Immature natural killer cell (primary cell): ENCODE results near the gene MRPL11. TPM values are rescaled to one million over a fixed set of nuclear protein-coding genes. Genes with fewer than 3 reads are reported as not detected.
"Not testable (repeated sequence)": the region's sequence is repeated elsewhere in the genome, so short reads cannot be mapped to it uniquely, and the experiment has no call there.

ENCODE experiments used
- DNase-seq, 3 donors: peaks; one replicate each; pipeline ENCODE4 v3.0.0; 2022; ENCODE audit warnings: mixed read lengths in 1 of 3
- H3K27ac Mint-ChIP-seq, 6 donors: one replicate each; pipeline ENCODE4 v1.8.0; 2020; ENCODE audit warnings: mixed read lengths in 6 of 6, mild to moderate bottlenecking in 5 of 6, inconsistent platforms in 4 of 6, moderate library complexity in 3 of 6
- H3K27me3 Mint-ChIP-seq, 3 donors: one replicate each; pipeline ENCODE4 v1.8.0; 2020 to 2021; ENCODE audit warnings: low read depth in 3 of 3, mild to moderate bottlenecking in 3 of 3, mixed read lengths in 3 of 3, moderate library complexity in 3 of 3, inconsistent platforms in 1 of 3
- H3K36me3 Mint-ChIP-seq, 3 donors: one replicate each; pipeline ENCODE4 v1.8.0; 2020; ENCODE audit warnings: mixed read lengths in 3 of 3, inconsistent platforms in 2 of 3, mild to moderate bottlenecking in 2 of 3
- H3K4me1 Mint-ChIP-seq, 2 donors: one replicate each; pipeline ENCODE4 v1.8.0; 2020; ENCODE audit warnings: inconsistent platforms in 2 of 2, mild to moderate bottlenecking in 2 of 2, mixed read lengths in 2 of 2, moderate library complexity in 1 of 2
- H3K4me3 Mint-ChIP-seq, 5 donors: one replicate each; pipeline ENCODE4 v1.8.0; 2020; ENCODE audit warnings: mild to moderate bottlenecking in 5 of 5, mixed read lengths in 5 of 5, inconsistent platforms in 3 of 5, moderate library complexity in 3 of 5
- H3K9me3 Mint-ChIP-seq, 6 donors: one replicate each; pipeline ENCODE4 v1.8.0; 2020; ENCODE audit warnings: mild to moderate bottlenecking in 6 of 6, mixed read lengths in 6 of 6, inconsistent platforms in 4 of 6, moderate library complexity in 3 of 6
- polyA plus RNA-seq, 3 donors: library from polyadenylated mRNA; unstranded; fragments of 300-500 nt; fragmentation: Illumina TruSeq; gene quantifications; one replicate each; pipeline ENCODE4 v1.2.3, GENCODE V29; 2021

Gene MRPL11
- polyA plus RNA-seq, 3 donors from 2014 or later: 53.6 to 118 (median 88.6) TPM

DNA sequence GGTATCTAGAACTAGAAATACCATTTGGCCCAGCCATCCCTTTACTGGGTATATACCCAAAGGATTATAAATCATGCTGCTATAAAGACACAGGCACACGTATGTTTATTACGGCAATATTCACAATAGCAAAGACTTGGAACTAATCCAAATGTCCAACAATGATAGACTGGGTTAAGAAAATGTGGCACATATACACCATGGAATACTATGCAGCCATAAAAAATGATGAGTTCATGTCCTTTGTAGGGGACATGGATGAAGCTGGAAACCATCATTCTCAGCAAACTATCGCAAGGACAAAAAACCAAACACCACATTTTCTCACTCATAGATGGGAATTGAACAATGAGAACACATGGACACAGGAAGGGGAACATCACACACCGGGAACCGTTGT is 25.5 kb upstream of the MRPL11 start:
- peaks cover 19 to 23% of the 10 kb centered on the region in 2 donors for H3K4me1 Mint-ChIP-seq
- not testable (repeated sequence) for H3K9me3 Mint-ChIP-seq, H3K36me3 Mint-ChIP-seq, H3K4me3 Mint-ChIP-seq, DNase-seq, H3K27ac Mint-ChIP-seq
- peaks cover 2 to 11% (median 9%) of the 10 kb centered on the region in 3 donors for H3K27me3 Mint-ChIP-seq

DNA sequence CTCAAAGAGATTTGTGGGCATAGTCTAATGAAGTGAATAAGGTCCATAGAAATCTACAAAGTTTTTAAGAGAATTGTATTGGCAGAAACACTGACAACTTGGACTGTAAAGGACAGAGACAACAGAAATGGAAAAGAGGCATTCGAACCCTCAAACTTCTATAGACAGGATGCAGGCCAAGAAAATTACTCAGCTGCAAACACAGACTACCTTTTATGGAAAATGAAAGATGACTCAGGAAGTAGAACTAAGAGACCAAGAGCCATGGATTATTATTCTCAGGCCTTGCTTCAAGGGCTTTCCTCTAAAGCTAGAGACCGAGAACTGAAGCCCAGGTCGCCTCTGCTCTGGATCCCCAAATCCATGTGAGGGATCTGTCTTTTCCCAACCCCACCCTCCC is 24.3 kb upstream of the MRPL11 start:
- no peaks in the 10 kb centered on the region for H3K9me3 Mint-ChIP-seq
- no peaks in the 10 kb centered on the region for H3K36me3 Mint-ChIP-seq

DNA sequence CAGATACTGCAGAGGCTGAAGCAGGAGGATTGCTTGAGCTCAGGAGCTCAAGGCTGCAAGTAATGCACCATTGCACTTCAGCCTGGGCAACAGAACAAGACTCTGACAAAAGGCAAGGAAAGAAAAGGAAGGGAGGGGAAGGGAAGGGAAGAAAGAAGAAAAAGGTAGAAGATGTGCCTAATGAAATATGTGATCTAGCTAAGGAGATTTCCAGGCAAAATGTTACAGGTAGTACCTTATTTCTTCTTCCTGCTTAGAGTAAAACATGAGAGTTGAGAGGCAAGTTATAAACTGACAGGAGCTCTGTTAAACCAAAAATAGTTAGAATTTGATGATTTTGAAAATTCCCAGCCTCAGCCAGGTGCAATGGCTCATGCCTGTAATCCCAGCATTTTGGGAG is 23.4 kb upstream of the MRPL11 start:
- DNase-seq: no peak
- Mint-ChIP-seq H3K9me3 (no peaks in the 10 kb centered on the region), H3K27me3 (peaks cover 2 to 11% (median 6%) of the 10 kb centered on the region in 3 donors), H3K27ac (no peak overlapping the region), H3K36me3 (no peaks in the 10 kb centered on the region), H3K4me1 (peaks cover 9 to 10% of the 10 kb centered on the region in 2 donors), H3K4me3 (no peak overlapping the region)

More for the DNA sequence above, 24.3 kb upstream of the MRPL11 start:
- H3K4me1 Mint-ChIP-seq: peaks cover 14 to 15% of the 10 kb centered on the region in 2 donors
- H3K27me3 Mint-ChIP-seq: peaks cover 2 to 11% (median 9%) of the 10 kb centered on the region in 3 donors
- H3K4me3 Mint-ChIP-seq: no peak overlapping the region
- no peak for DNase-seq
- H3K27ac Mint-ChIP-seq: no peak overlapping the region

DNA sequence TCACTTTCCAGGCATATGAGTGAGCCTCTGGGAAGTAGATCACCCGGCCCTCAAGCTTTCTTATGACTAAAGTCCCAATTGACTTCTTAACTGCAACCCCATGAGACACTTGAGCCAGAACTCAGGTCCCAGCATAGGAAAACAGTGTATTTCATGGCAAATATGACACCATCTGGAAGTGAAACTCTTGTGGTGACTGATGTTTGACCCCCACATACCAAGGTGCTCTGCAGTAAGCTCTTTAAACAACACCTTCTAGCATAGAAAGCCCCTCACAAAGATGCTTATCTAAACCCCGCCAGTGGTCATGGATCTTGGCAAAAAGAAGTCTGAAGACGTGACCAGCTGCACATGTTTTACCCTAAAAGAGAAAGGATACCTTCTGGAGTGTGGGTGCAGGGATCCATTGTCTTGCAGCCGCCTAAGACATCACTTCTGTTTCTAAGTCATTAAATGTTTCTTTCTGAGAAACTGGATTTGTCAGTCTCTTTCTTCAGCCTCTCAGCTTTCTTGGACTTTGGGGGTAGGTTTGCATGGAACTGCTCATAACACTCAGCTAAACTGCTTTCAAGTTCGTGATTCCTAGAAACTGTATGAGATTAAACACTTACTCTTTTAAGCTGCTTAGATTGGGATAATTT is 20.6 kb upstream of the MRPL11 start:
- no peak overlapping the region for H3K27ac Mint-ChIP-seq
- DNase-seq: no peak

DNA sequence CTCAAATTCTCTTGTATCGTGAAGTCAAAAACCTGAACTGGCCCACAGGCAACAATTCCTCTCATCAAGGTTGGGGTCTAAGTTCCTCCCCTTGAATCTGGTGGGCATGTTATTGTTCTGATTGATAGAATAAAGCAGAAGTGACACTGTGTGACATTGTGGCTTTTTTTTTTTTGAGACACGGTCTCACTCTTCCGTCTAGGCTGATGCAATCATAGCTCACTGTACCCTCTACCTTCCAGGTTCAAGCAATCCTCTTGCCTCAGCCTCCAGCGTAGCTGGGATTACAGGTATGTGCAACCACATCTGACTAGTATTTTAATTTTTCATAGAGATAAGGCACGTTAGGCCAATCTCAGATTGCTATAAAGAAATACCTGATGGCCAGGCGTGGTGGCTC is 19.2 kb upstream of the MRPL11 start:
- H3K27ac Mint-ChIP-seq: no peak overlapping the region
- no peaks in the 10 kb centered on the region for H3K36me3 Mint-ChIP-seq
- H3K4me1 Mint-ChIP-seq: peaks cover 13 to 16% of the 10 kb centered on the region in 2 donors
- H3K9me3 Mint-ChIP-seq: no peaks in the 10 kb centered on the region
- no peak for DNase-seq
- H3K27me3 Mint-ChIP-seq: peaks cover 0 to 9% (median 5%) of the 10 kb centered on the region in 3 donors
- no peak overlapping the region for H3K4me3 Mint-ChIP-seq

More for the DNA sequence above, 20.6 kb upstream of the MRPL11 start:
- no peaks in the 10 kb centered on the region for H3K36me3 Mint-ChIP-seq
- H3K4me3 Mint-ChIP-seq: no peak overlapping the region
- peaks cover 0 to 9% (median 5%) of the 10 kb centered on the region in 3 donors for H3K27me3 Mint-ChIP-seq
- H3K9me3 Mint-ChIP-seq: no peaks in the 10 kb centered on the region
- peaks cover 7 to 10% of the 10 kb centered on the region in 2 donors for H3K4me1 Mint-ChIP-seq

DNA sequence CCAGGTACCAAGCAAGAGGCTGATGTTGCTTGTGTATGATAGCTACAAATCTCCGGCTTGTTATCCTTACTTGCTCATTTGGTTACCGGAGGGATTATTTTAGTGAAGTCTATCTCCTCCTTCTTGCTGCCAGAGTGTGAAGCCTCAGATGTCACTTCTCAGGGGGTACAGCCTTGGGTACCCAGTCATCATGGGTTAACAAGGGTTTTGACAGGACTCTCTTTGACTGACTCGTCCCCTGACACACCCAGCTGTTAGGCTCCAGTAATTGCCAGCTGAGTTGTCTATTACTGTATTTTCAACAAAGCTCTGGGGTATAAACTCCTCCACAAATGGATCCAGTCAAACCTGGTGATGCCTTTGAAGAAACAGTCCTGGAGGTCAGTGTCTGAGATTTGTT is 16.2 kb upstream of the MRPL11 start:
- no peak overlapping the region for H3K4me3 Mint-ChIP-seq
- peaks cover 0 to 15% (median 7%) of the 10 kb centered on the region in 3 donors for H3K27me3 Mint-ChIP-seq
- no peak for DNase-seq
- H3K9me3 Mint-ChIP-seq: no peaks in the 10 kb centered on the region
- peaks cover 13 to 16% of the 10 kb centered on the region in 2 donors for H3K4me1 Mint-ChIP-seq
- H3K27ac Mint-ChIP-seq: no peak overlapping the region
- H3K36me3 Mint-ChIP-seq: peaks cover 0 to 3% (median 0%) of the 10 kb centered on the region in 3 donors

DNA sequence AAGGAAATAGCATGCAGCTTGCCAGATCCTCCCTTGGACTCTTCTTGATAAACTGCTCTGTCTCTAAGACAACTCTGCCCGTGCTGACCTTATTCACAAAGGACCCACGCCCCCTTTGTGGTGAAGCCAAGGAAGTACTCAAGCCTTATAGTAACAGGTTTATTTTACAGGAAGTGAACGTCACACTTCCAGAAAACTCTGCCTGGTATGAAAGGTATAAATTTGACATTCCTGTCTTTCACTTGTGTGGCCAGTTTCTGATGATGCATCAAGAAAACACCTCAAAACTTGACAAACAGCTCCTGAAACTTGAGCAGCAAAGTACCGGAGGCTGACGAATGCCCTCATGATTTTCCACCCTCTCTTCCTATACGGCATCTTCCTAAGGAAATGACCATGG is 15.6 kb upstream of the MRPL11 start:
- Mint-ChIP-seq H3K9me3 (no peaks in the 10 kb centered on the region), H3K36me3 (peaks cover 0 to 3% (median 0%) of the 10 kb centered on the region in 3 donors), H3K27ac (no peak overlapping the region), H3K4me3 (no peak overlapping the region), H3K4me1 (peaks cover 13 to 16% of the 10 kb centered on the region in 2 donors), H3K27me3 (peaks cover 0 to 13% (median 8%) of the 10 kb centered on the region in 3 donors)
- DNase-seq: no peak

DNA sequence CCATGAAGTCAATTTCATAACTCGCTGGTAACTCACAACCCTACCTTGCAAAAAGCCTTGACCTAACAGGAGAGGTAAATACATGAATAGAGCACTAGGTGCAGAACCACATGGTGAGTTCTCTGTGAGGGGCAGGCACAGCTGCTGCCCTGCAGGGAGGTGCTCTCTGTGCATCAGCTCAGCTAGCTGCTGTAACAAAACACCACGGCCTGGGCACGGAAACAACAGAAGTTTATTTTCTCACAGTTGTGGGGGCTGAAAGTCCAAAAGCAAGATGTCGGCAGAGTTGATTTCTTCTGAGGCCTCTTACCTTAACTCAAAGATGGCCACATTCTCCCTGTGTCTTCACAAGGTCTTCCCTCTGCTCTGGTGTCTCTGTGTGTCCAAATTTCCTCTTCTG is 13.0 kb upstream of the MRPL11 start:
- H3K27ac Mint-ChIP-seq: no peak overlapping the region
- peaks cover 13 to 16% of the 10 kb centered on the region in 2 donors for H3K4me1 Mint-ChIP-seq
- peaks cover 0 to 3% (median 0%) of the 10 kb centered on the region in 3 donors for H3K36me3 Mint-ChIP-seq
- DNase-seq: no peak
- no peak overlapping the region for H3K4me3 Mint-ChIP-seq
- H3K27me3 Mint-ChIP-seq: peaks cover 1 to 13% (median 9%) of the 10 kb centered on the region in 3 donors
- H3K9me3 Mint-ChIP-seq: no peaks in the 10 kb centered on the region

DNA sequence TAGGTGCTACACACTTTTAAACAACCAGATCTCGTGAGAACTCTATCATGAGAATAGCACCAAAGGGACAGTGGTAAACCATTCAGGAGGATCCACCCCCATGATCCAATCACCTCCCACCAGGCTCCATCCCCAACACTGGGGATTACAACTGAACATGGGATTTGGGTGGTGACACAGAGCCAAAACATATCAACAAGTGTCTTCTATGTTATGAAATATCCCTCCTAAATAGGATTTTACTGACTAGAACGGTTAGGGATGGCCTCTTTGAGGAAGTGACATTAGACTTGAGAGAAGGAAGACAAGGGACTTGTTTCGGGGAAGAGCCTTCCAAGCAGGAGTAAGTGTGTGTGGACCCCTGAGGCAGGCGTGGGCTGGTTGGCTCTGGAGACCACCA is 11.9 kb upstream of the MRPL11 start:
- H3K4me1 Mint-ChIP-seq: peaks cover 13 to 16% of the 10 kb centered on the region in 2 donors
- H3K4me3 Mint-ChIP-seq: no peak overlapping the region
- no peaks in the 10 kb centered on the region for H3K9me3 Mint-ChIP-seq
- H3K27ac Mint-ChIP-seq: no peak overlapping the region
- H3K27me3 Mint-ChIP-seq: peaks cover 3 to 22% (median 9%) of the 10 kb centered on the region in 3 donors
- DNase-seq: no peak
- H3K36me3 Mint-ChIP-seq: peaks cover 0 to 3% (median 0%) of the 10 kb centered on the region in 3 donors

DNA sequence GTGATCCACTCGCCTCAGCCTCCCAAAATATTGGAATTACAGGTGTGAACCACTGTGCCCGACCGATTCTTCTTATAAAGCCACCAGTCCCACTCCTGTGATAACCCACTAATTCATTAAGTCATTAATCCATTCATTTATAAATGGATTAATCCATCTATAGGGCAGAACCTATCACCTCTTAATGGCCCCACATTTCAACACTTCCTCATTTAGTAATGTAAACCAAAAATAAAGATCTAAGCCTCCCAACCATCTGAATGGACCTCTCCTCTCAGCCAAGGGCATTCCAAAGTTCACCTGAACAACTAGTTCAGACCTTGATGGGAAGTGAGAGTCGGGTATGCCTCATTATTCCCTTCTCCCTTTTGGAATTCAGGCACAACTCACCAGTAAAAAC is 9.9 kb upstream of the MRPL11 start:
- Mint-ChIP-seq H3K4me3 (no peak overlapping the region), H3K27me3 (peaks cover 3 to 25% (median 5%) of the 10 kb centered on the region in 3 donors), H3K27ac (no peak overlapping the region), H3K4me1 (no peaks in the 10 kb centered on the region), H3K9me3 (peaks cover 0 to 4% (median under 1%) of the 10 kb centered on the region in 6 donors), H3K36me3 (peaks cover 0 to 3% (median 0%) of the 10 kb centered on the region in 3 donors)
- DNase-seq: no peak

DNA sequence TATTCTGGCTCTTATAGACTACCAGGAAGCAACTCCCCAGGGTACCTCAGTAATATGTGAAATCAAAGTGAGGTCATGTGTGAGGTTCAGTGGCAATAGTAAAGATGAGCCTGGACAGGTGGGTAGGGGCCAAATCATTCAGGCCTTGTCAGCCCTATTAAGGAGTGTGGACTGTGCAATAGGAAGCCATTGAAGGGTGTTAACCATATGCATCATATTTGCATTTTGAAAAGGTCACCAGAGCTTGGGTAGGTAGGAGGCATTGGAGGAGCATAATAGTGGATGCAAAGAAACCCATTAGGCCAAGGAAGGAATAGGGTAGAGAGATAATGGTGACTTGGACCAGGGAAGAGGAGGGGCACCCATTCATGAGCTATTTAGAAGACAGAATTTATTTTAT is 8.4 kb upstream of the MRPL11 start:
- Mint-ChIP-seq H3K36me3 (peaks cover 0 to 6% (median 0%) of the 10 kb centered on the region in 3 donors), H3K27me3 (peaks cover 3 to 26% (median 8%) of the 10 kb centered on the region in 3 donors), H3K27ac (no peak overlapping the region), H3K9me3 (peaks cover 0 to 9% (median 2%) of the 10 kb centered on the region in 6 donors), H3K4me3 (no peak overlapping the region), H3K4me1 (no peaks in the 10 kb centered on the region)
- no peak for DNase-seq

DNA sequence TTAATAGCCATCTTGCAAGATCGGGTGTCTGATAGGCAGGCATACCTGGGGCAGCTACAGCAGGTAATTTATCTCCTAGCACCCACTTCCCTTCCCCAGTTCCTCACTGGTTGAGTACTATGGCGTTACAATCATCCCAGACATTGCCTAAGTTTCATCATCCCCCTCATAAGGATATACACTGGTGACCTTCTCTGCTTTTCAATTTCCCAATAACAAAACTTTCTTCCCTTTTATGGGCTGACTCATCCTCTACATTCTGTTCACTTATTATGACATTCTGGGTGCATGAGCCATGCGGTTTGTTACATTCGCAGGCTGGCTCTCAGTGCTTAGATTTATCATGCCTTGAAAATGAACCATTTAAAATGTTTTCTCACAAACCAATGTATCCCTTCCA is 5.0 kb upstream of the MRPL11 start:
- no peak for DNase-seq
- no peak overlapping the region for H3K4me3 Mint-ChIP-seq
- no peak overlapping the region for H3K27ac Mint-ChIP-seq
- peaks cover 0 to 3% (median 0%) of the 10 kb centered on the region in 3 donors for H3K36me3 Mint-ChIP-seq
- peaks cover 3 to 16% (median 5%) of the 10 kb centered on the region in 3 donors for H3K27me3 Mint-ChIP-seq
- H3K9me3 Mint-ChIP-seq: peaks cover 0 to 9% (median 2%) of the 10 kb centered on the region in 6 donors
- H3K4me1 Mint-ChIP-seq: peaks cover 6 to 7% of the 10 kb centered on the region in 2 donors

DNA sequence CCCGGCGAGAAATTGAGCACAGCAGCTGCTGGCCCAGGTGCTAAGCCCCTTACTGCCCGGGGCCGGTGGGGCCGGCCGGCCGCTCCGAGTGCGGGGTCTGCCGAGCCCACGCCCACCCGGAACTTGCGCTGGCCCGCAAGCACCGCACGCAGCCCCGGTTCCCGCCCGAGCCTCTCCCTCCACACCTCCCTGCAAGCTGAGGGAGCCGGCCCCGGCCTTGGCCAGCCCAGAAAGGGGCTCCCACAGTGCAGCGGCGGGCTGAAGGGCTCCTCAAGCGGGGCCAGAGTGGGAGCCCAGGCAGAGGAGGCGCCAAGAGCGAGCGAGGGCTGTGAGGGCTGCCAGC is 2.3 kb upstream of the MRPL11 start:
- not testable (repeated sequence) for H3K9me3 Mint-ChIP-seq, DNase-seq, H3K4me3 Mint-ChIP-seq, H3K27ac Mint-ChIP-seq, H3K36me3 Mint-ChIP-seq, H3K27me3 Mint-ChIP-seq
- peaks cover 17 to 22% of the 10 kb centered on the region in 2 donors for H3K4me1 Mint-ChIP-seq

DNA sequence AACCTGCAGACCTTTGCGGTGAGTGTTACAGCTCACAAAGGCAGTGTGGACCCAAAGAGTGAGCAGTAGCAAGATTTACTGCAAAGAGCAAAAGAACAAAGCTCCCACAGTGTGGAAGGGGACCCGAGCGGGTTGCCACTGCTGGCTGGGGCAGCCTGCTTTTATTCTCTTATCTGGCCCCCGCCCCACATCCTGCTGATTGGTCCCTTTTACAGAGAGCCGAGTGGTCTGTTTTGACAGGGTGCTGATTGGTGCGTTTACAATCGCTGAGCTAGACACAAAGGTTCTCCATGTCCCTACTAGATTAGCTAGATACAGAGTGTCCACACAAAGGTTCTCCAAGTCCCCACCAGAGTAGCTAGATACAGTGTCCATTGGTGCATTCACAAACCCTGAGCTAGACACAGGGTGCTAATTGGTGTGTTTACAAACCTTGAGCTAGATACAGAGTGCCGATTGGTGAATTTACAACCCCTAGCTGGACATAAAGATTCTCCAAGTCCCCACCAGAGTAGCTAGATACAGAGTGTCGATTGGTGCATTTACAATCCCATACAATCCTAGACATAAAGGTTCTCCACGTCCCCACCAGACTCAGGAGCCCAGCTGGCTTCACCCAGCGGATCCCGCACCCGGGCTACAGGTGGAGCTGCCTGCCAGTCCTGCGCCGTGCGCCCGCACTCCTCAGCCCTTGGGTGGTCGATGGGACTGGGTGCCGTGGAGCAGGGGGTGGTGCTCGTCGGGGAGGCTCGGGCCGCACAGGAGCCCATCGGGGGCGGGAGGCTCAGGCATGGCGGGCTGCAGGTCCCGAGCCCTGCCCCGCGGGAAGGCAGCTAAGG is 1.7 kb upstream of the MRPL11 start:
- H3K27ac Mint-ChIP-seq, H3K9me3 Mint-ChIP-seq, H3K27me3 Mint-ChIP-seq, H3K4me3 Mint-ChIP-seq, DNase-seq: not testable (repeated sequence)
- Mint-ChIP-seq H3K4me1 (peaks cover 17 to 22% of the 10 kb centered on the region in 2 donors), H3K36me3 (peaks cover 6 to 10% (median 9%) of the 10 kb centered on the region in 3 donors)
